OCI-LY7 (cell line): ENCODE measurements around the gene TDRD12. TPM values are rescaled to one million over a fixed set of nuclear protein-coding genes. Genes with fewer than 3 reads are reported as not detected.
"Not testable (repeated sequence)": the region's sequence is repeated elsewhere in the genome, so short reads cannot be mapped to it uniquely, and the experiment has no call there.

Experiments
- BruUV-seq: library from RNA; stranded (reverse); fragments of 400-500 nt; replicated peaks from 2 replicates; lab custom pipeline; 2021; lab: Mats Ljungman, UMichigan
- CTCF ChIA-PET: fragments of 300-600 bp; sonication (Branson Sonifier 250); formaldehyde crosslinking; loops from one replicate; lab custom pipeline; 2022; ENCODE audit warnings: antibody characterized with exemption; ENCODE audit not compliant: unreplicated experiment; lab: Charles Lee
- POLR2A ChIA-PET: fragments of 300-600 bp; sonication (Branson Sonifier 250); formaldehyde crosslinking; loops from one replicate; lab custom pipeline; 2022; ENCODE audit warnings: antibody characterized with exemption; lab: Charles Lee
- DNase-seq: peaks from one replicate; pipeline ENCODE4 v3.0.0-alpha.2; 2015; ENCODE audit warnings: low spot score
- H2AFZ ChIP-seq: fragments of 200-600 bp; sonication (generic), shearing (Covaris generic); 2 replicates; pipeline ENCODE4 v1.6.1; 2014; ENCODE audit warnings: mild to moderate bottlenecking, antibody characterized with exemption, low read length, moderate library complexity
- H3K27ac ChIP-seq: fragments of 200-600 bp; sonication (generic); 2 replicates; pipeline ENCODE4 v1.5.1; 2014; ENCODE audit warnings: mixed run types, low read depth, mild to moderate bottlenecking, moderate library complexity, low read length, inconsistent platforms; ENCODE audit not compliant: poor library complexity, severe bottlenecking
- H3K36me3 ChIP-seq: fragments of 200-600 bp; sonication (generic); 2 replicates; pipeline ENCODE4 v1.6.1; 2014; ENCODE audit warnings: mild to moderate bottlenecking, antibody characterized with exemption, low read length, moderate library complexity, mixed read lengths; ENCODE audit not compliant: insufficient read depth
- H3K4me1 ChIP-seq: fragments of 200-600 bp; sonication (generic); 2 replicates; pipeline ENCODE4 v1.5.1; 2014; ENCODE audit warnings: mild to moderate bottlenecking, low read length; ENCODE audit not compliant: insufficient read depth, poor library complexity, severe bottlenecking
- H3K4me2 ChIP-seq: fragments of 200-600 bp; sonication (generic); 2 replicates; pipeline ENCODE4 v1.6.1; 2014; ENCODE audit warnings: mild to moderate bottlenecking, low read length
- H3K4me3 ChIP-seq: fragments of 200-600 bp; sonication (generic); 2 replicates; pipeline ENCODE4 v1.5.1; 2014; ENCODE audit warnings: mild to moderate bottlenecking, low read depth, low read length; ENCODE audit not compliant: poor library complexity, severe bottlenecking
- H3K79me2 ChIP-seq: fragments of 200-600 bp; sonication (generic); 2 replicates; pipeline ENCODE4 v1.6.1; 2016; ENCODE audit warnings: low read depth, mild to moderate bottlenecking, low read length, moderate library complexity, mixed read lengths; ENCODE audit not compliant: insufficient read depth
- H3K9me2 ChIP-seq: fragments of 200-600 bp; sonication (generic); 2 replicates; pipeline ENCODE4 v1.6.1; 2016; ENCODE audit warnings: mild to moderate bottlenecking, low read length, mixed read lengths; ENCODE audit not compliant: insufficient read depth
- H3K9me3 ChIP-seq: fragments of 200-600 bp; sonication (generic); 2 replicates; pipeline ENCODE4 v1.6.1; 2014; ENCODE audit warnings: mild to moderate bottlenecking, mixed run types, low read length, mixed read lengths
- H4K20me1 ChIP-seq: fragments of 200-600 bp; sonication (generic); 2 replicates; pipeline ENCODE4 v1.6.1; 2014; ENCODE audit warnings: mild to moderate bottlenecking, antibody characterized with exemption, low read length, moderate library complexity, mixed read lengths; ENCODE audit not compliant: insufficient read depth
- EZH2phosphoT487 ChIP-seq: fragments of 200-600 bp; sonication (generic); IDR thresholded peaks from 2 replicates; pipeline ENCODE4 v1.6.1; 2018; ENCODE audit warnings: low read depth, borderline replicate concordance, mild to moderate bottlenecking, mixed run types, antibody characterized with exemption, low read length, moderate library complexity, mixed read lengths
- intact Hi-C: fragments of 100-400 bp; cut with micrococcal nuclease; formaldehyde crosslinking; loops from one replicate; pipeline ENCODE4 v1.10.0; 2022; ENCODE audit not compliant: unreplicated experiment
- total RNA-seq, 2 experiments: library from RNA; depleted of rRNA in 1 of 2; stranded (reverse); fragments of >200 nt in 1 of 2; shearing (Covaris generic) in 1 of 2; gene quantifications; 2 replicates each; pipeline ENCODE4 v1.2.3, GENCODE V29; 2014 to 2022
- TF ChIP-seq, protein P1 (sequence below): fragments of 200-600 bp; sonication (generic); conservative IDR thresholded peaks from 2 replicates; pipeline ENCODE4 v1.5.1; 2014; ENCODE audit warnings: mild to moderate bottlenecking, antibody characterized with exemption, low read length, moderate library complexity, mixed read lengths

Gene TDRD12
- total RNA-seq, 2 experiments from 2014 or later: not detected

DNA sequence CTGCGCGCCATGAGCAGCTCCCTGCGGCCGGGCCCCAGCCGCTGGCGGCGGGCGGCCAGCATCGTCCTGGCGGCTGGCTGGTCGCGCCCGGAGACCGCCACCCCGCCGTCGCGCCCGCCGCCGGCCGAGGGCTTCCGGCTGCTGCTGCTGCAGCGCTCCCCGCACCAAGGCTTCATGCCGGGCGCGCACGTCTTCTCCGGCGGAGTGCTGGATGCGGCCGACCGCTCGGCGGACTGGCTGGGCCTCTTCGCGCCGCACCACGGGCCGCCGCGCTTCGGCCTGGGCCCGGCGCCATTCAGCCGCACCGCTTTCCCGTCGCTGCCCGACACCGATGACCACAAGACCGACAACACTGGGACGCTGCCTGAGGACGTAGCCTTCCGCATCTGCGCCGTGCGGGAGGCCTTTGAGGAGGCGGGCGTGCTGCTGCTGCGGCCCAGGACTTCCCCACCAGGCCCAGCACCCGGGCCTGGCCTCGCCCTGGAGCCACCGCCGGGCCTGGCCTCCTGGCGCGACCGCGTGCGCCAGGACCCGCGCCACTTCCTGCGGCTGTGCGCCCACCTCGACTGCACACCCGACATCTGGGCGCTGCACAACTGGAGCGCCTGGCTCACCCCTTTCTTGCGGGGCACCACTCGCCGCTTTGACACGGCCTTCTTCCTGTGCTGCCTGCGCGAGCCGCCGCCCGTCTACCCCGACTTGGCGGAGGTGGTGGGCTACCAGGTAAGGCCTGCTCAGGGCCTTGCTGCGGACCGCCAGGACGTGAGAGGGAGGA is 27.4 kb upstream of the TDRD12 start:
- TF ChIP-seq, protein P1, sequence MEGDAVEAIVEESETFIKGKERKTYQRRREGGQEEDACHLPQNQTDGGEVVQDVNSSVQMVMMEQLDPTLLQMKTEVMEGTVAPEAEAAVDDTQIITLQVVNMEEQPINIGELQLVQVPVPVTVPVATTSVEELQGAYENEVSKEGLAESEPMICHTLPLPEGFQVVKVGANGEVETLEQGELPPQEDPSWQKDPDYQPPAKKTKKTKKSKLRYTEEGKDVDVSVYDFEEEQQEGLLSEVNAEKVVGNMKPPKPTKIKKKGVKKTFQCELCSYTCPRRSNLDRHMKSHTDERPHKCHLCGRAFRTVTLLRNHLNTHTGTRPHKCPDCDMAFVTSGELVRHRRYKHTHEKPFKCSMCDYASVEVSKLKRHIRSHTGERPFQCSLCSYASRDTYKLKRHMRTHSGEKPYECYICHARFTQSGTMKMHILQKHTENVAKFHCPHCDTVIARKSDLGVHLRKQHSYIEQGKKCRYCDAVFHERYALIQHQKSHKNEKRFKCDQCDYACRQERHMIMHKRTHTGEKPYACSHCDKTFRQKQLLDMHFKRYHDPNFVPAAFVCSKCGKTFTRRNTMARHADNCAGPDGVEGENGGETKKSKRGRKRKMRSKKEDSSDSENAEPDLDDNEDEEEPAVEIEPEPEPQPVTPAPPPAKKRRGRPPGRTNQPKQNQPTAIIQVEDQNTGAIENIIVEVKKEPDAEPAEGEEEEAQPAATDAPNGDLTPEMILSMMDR: no peak
- no peak for TF ChIP-seq EZH2phosphoT487
- intact Hi-C loops: no loop called here

DNA sequence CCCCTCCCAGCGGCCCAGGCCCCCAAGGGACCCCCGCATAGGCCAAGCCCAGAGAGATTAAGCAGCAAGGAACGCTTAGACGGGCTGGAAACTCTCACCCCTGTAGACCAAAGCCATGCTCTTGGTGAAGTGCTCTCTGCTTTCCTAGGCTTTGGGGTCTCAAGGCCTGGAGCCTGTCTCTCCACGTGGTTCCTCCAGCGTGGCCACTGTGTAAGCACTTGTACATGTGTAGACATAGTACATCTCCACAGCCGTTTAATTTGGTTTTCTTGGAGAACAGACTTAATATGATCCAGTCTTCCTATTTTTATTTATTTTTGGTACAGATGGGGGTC is 26.9 kb upstream of the TDRD12 start:
- intact Hi-C loops: no loop called here
- Histone ChIP-seq H2AFZ (no peak overlapping the region), H3K4me1 (peaks cover 23% of the 10 kb centered on the region), H3K79me2 (peaks cover 13% of the 10 kb centered on the region; the same call in 1 of the 2 replicates), H3K9me2 (no peaks in the 10 kb centered on the region), H3K9me3 (no peaks in the 10 kb centered on the region), H3K36me3 (peaks cover 9% of the 10 kb centered on the region; the same call in 1 of the 2 replicates), H4K20me1 (no peaks in the 10 kb centered on the region), H3K27ac (no peak overlapping the region), H3K4me3 (peak overlapping the region; percentile 72), H3K4me2 (peak overlapping the region; percentile 82)
- no TSS peak for BruUV-seq
- ChIA-PET POLR2A (no interaction called here), CTCF (no interaction called here)
- TF ChIP-seq, protein P1: no peak
- TF ChIP-seq EZH2phosphoT487: no peak
- no peak for DNase-seq

More for the DNA sequence above, 27.4 kb upstream of the TDRD12 start:
- CTCF ChIA-PET: no interaction called here
- Histone ChIP-seq H3K9me2 (no peaks in the 10 kb centered on the region), H3K4me1 (peaks cover 23% of the 10 kb centered on the region), H3K27ac (peak overlapping the region; percentile 32), H3K36me3 (peaks cover 5% of the 10 kb centered on the region; the same call in 1 of the 2 replicates), H4K20me1 (no peaks in the 10 kb centered on the region), H3K9me3 (no peaks in the 10 kb centered on the region), H2AFZ (peak overlapping the region; percentile 39; the same call in 1 of the 2 replicates), H3K4me3 (peak overlapping the region; percentile 72), H3K79me2 (peaks cover 13% of the 10 kb centered on the region; the same call in 1 of the 2 replicates), H3K4me2 (peak overlapping the region; percentile 82)
- POLR2A ChIA-PET: interaction anchor here (1.0 kb wide), 1 partner anchor 20 kb away, joined by 4 read pairs; no protein-coding TSS in a partner anchor
- DNase-seq: peak; percentile 41
- BruUV-seq: no TSS peak

DNA sequence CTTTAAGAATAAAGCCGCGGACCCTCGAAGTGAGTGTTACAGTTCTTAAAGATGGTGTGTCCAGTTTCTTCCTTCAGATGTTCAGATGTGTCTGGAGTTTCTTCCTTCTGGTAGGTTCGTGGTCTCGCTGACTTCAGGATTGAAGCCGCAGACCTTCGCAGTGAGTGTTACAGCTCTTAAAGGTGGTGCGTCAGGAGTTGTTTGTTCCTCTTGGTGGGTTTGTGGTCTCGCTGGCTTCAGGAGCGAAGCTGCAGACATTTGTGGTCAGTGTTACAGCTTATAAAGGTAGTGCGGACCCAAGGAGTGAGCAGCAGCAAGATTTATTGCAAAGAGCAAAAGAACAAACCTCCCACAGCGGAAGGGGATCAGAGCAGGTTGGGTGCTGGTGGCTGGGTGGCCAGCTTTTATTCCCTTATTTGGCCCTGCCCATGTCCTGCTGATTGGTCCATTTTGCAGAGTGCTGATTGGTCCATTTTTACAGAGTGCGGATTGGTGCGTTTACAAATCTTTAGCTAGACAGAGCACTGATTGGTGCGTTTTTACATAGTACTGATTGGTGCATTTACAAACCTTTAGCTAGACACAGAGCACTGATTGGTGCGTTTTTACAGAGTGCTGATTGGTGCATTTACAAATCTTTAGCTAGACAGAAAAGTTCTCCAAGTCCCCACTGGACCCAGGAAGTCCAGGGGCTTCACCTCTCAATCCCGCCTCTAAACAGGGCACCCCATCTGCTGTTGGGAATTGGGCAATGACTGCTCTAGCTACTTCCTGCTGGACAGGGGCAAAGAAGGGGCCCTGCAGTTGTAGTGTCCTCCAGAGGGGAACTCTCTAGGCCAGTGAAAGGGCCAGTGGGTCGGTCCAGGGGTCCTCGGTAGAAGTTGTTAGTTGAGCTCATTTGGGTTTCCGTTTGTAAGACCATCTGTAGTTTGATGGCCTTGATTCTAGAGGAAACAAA is 26.1 kb upstream of the TDRD12 start:
- H3K4me1 ChIP-seq: peaks cover 23% of the 10 kb centered on the region
- H2AFZ ChIP-seq, H4K20me1 ChIP-seq, H3K9me2 ChIP-seq, BruUV-seq, H3K27ac ChIP-seq, intact Hi-C loops, CTCF ChIA-PET, H3K9me3 ChIP-seq: not testable (repeated sequence)
- H3K4me3 ChIP-seq: peak overlapping the region; percentile 72
- peaks cover 12% of the 10 kb centered on the region; the same call in 1 of the 2 replicates for H3K36me3 ChIP-seq
- DNase-seq: peak; percentile 24
- peak overlapping the region; percentile 82 for H3K4me2 ChIP-seq
- peaks cover 13% of the 10 kb centered on the region; the same call in 1 of the 2 replicates for H3K79me2 ChIP-seq
- POLR2A ChIA-PET: interaction anchor here (0.6 kb wide), 1 partner anchor 124 kb away, joined by 3 read pairs; no protein-coding TSS in a partner anchor

DNA sequence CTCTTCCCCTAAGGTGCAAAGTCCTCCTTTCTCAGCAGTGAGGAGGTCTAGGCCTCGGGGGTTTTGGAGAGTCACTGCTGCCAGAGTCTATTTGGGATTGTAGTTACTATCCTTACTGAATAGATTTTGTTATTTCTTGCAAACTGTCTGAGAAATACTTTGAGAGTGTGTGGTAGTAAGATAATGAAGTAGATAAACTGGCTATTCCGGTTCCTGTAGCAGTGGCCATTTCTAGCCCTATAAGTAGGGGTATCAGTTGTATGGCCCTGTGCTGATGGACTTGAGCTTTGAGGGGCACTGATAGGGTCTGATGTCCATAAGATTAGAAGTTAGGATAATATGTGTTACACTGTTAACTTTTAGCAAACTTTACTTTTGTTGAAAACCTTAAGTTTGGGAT is 25.3 kb upstream of the TDRD12 start:
- peak overlapping the region; percentile 40 for H3K4me3 ChIP-seq
- POLR2A ChIA-PET: interaction anchor here (0.6 kb wide), 1 partner anchor 108 kb away, joined by 3 read pairs; no protein-coding TSS in a partner anchor
- H4K20me1 ChIP-seq, BruUV-seq, H3K9me3 ChIP-seq, DNase-seq, intact Hi-C loops, H3K9me2 ChIP-seq, H2AFZ ChIP-seq, CTCF ChIA-PET, H3K27ac ChIP-seq: not testable (repeated sequence)
- peaks cover 23% of the 10 kb centered on the region for H3K4me1 ChIP-seq
- peak overlapping the region; percentile 82 for H3K4me2 ChIP-seq
- H3K79me2 ChIP-seq: peaks cover 13% of the 10 kb centered on the region; the same call in 1 of the 2 replicates
- H3K36me3 ChIP-seq: peaks cover 15% of the 10 kb centered on the region; the same call in 1 of the 2 replicates
